Skeletal muscle tissue (tissue), 4 donors: ENCODE data around the gene PRKD1. TPM values are rescaled to one million over a fixed set of nuclear protein-coding genes. Genes with fewer than 3 reads are reported as not detected.

Source experiments
- H3K27ac ChIP-seq: one replicate; pipeline ENCODE4 v1.7.0; 2013; ENCODE audit warnings: mild to moderate bottlenecking, low read depth, low read length, inconsistent platforms
- H3K27me3 ChIP-seq, 3 donors: one replicate each; pipeline ENCODE4 v1.7.0; 2013; ENCODE audit warnings: low read length in 3 of 3; ENCODE audit not compliant: control insufficient read depth in 3 of 3, insufficient read depth in 3 of 3
- H3K36me3 ChIP-seq, 3 donors: one replicate each; pipeline ENCODE4 v1.7.0; 2013; ENCODE audit warnings: low read length in 3 of 3; ENCODE audit not compliant: control insufficient read depth in 3 of 3, insufficient read depth in 3 of 3
- H3K4me1 ChIP-seq, 3 donors: one replicate each; pipeline ENCODE4 v1.7.0; 2013; ENCODE audit warnings: low read length in 3 of 3, mild to moderate bottlenecking in 3 of 3; ENCODE audit not compliant: control insufficient read depth in 3 of 3, insufficient read depth in 3 of 3
- H3K4me3 ChIP-seq, 3 donors: one replicate each; pipeline ENCODE4 v1.7.0; 2013; ENCODE audit warnings: low read length in 3 of 3
- H3K9ac ChIP-seq, 3 donors: one replicate each; pipeline ENCODE4 v1.7.0; 2013; ENCODE audit warnings: low read length in 3 of 3, mild to moderate bottlenecking in 3 of 3, moderate library complexity in 2 of 3, low read depth in 1 of 3
- H3K9me3 ChIP-seq, 3 donors: one replicate each; pipeline ENCODE4 v1.7.0; 2013; ENCODE audit warnings: low read length in 3 of 3; ENCODE audit not compliant: control insufficient read depth in 3 of 3
- total RNA-seq: library from RNA; depleted of rRNA; stranded (reverse); fragments of >200 nt; gene quantifications from one replicate; pipeline ENCODE4 v1.2.3, GENCODE V29; 2014
- donor health status: Osteomylitis.

The PRKD1 gene
- total RNA-seq, 1 donor from 2014 or later, result 30.3 TPM

DNA sequence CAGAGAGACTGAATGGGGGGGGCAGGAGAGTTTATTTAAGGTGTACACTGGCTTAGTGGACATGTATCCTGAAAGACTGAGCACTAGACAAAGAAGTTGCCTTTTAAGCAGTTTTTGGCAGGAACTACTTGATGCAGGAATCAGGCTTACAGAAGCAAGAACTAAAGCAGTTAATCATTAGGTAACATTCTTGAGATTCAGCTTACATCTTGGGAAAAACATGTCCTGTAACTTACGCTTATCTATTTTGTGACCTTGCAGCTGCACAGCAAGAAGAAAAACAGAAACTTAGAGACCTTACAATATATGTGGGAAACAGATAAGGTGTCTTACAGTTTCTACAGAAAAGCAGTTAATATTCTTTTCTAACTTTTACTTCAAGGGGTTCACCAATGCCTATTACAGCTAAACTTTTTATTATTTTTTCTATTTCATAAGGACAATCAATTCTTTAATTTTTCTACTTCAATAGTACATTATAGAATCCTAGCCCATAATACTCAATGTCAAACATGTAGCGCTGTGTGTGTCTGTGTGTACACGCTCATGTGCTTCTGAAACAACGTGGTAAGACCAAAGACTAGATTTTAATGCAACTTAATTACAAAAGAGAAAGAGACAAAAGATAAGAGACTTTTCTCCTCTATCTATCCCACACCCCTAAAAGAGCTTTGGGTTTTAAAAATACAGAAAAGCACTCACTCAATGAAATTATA is 276.9 kb downstream of the PRKD1 start:
- Histone ChIP-seq H3K27me3 (no peaks in the 10 kb centered on the region), H3K36me3 (peaks cover 0 to 3% (median 0%) of the 10 kb centered on the region in 3 donors), H3K9ac (no peak overlapping the region), H3K4me3 (no peak overlapping the region), H3K9me3 (peaks cover 2 to 14% (median 4%) of the 10 kb centered on the region in 3 donors), H3K27ac (no peak overlapping the region), H3K4me1 (no peaks in the 10 kb centered on the region)

GRCh38 chr14:29649170-29649569 is 278.5 kb downstream of the PRKD1 start:
- Histone ChIP-seq H3K4me3 (no peak overlapping the region), H3K27ac (no peak overlapping the region), H3K27me3 (no peaks in the 10 kb centered on the region), H3K4me1 (no peaks in the 10 kb centered on the region), H3K9me3 (peaks cover 2 to 14% (median 4%) of the 10 kb centered on the region in 3 donors), H3K36me3 (peaks cover 0 to 3% (median 0%) of the 10 kb centered on the region in 3 donors), H3K9ac (no peak overlapping the region)

DNA sequence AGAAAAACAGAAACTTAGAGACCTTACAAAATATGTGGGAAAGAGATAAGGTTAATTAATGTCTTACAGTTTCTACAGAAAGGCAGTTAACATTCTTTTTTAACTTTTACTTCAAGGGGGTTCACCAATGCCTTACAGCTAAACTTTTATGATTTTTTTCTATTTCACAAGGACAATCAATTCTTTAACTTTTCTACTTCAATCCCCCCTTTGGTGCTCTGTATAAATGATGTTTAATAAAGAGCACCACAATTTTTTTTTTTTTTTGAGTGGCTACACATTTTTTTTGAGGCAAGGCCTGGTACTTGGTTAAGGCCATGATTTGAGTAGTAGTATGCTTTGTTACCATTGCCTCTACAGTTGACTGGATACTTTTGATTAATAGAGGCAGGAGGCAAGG is 279.6 kb downstream of the PRKD1 start:
- H3K9ac ChIP-seq, result no peak overlapping the region
- H3K9me3 ChIP-seq, result peaks cover 2 to 14% (median 4%) of the 10 kb centered on the region in 3 donors
- H3K4me3 ChIP-seq, result no peak overlapping the region
- peaks cover 0 to 3% (median 0%) of the 10 kb centered on the region in 3 donors for H3K36me3 ChIP-seq
- H3K4me1 ChIP-seq, result no peaks in the 10 kb centered on the region
- no peak overlapping the region for H3K27ac ChIP-seq
- no peaks in the 10 kb centered on the region for H3K27me3 ChIP-seq

DNA sequence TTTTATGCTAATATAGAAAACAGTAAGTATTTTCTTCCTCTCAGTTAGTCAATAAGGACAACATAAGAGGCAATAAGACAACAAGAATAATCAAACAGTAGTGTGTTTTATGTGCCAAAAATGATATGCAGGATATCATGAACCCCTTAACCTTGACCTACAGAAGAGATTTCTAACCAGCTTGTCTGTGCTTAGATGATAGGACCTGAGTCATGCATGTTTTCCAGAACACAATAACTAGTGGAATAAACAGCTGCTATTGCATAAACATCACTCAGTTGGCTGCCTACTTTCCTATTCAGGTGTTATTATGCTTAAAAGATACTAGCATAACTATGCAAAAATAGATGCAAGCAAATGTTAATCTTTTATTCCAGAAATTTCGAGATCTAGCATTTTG is 282.5 kb downstream of the PRKD1 start:
- Histone ChIP-seq H3K4me3 (no peak overlapping the region), H3K27ac (no peak overlapping the region), H3K9ac (no peak overlapping the region), H3K9me3 (peaks cover 2 to 14% (median 4%) of the 10 kb centered on the region in 3 donors), H3K4me1 (no peaks in the 10 kb centered on the region), H3K27me3 (no peaks in the 10 kb centered on the region), H3K36me3 (peaks cover 0 to 3% (median 0%) of the 10 kb centered on the region in 3 donors)

GRCh38 chr14:29643433-29644211 is 284.0 kb downstream of the PRKD1 start:
- Histone ChIP-seq H3K36me3 (no peaks in the 10 kb centered on the region), H3K27ac (no peak overlapping the region), H3K9me3 (peaks cover 2 to 14% (median 4%) of the 10 kb centered on the region in 3 donors), H3K4me3 (no peak overlapping the region), H3K27me3 (no peaks in the 10 kb centered on the region), H3K9ac (no peak overlapping the region), H3K4me1 (no peaks in the 10 kb centered on the region)

- H3K4me3 ChIP-seq, result no peak overlapping the region
- no peak overlapping the region for H3K9ac ChIP-seq
- H3K4me1 ChIP-seq, result peaks cover 0 to 3% (median 0%) of the 10 kb centered on the region in 3 donors
- no peak overlapping the region for H3K27ac ChIP-seq
- H3K27me3 ChIP-seq, result no peaks in the 10 kb centered on the region
- no peaks in the 10 kb centered on the region for H3K36me3 ChIP-seq
- H3K9me3 ChIP-seq, result no peaks in the 10 kb centered on the region
These were observed 290.2 kb downstream of the PRKD1 start for GRCh38 chr14:29637411-29637810.

- H3K4me3 ChIP-seq, result no peak overlapping the region
- peaks cover 0 to 3% (median 0%) of the 10 kb centered on the region in 3 donors for H3K4me1 ChIP-seq
- no peaks in the 10 kb centered on the region for H3K36me3 ChIP-seq
- H3K9me3 ChIP-seq, result no peaks in the 10 kb centered on the region
- H3K9ac ChIP-seq, result no peak overlapping the region
- H3K27ac ChIP-seq, result no peak overlapping the region
- no peaks in the 10 kb centered on the region for H3K27me3 ChIP-seq
These were observed 290.8 kb downstream of the PRKD1 start for GRCh38 chr14:29636870-29637269.

GRCh38 chr14:29630566-29631160 is 297.0 kb downstream of the PRKD1 start:
- no peaks in the 10 kb centered on the region for H3K36me3 ChIP-seq
- H3K4me3 ChIP-seq, result no peak overlapping the region
- no peaks in the 10 kb centered on the region for H3K9me3 ChIP-seq
- H3K9ac ChIP-seq, result no peak overlapping the region
- H3K27me3 ChIP-seq, result no peaks in the 10 kb centered on the region
- H3K27ac ChIP-seq, result no peak overlapping the region
- no peaks in the 10 kb centered on the region for H3K4me1 ChIP-seq

- Histone ChIP-seq H3K4me1 (no peaks in the 10 kb centered on the region), H3K9me3 (no peaks in the 10 kb centered on the region), H3K36me3 (no peaks in the 10 kb centered on the region), H3K9ac (no peak overlapping the region), H3K27me3 (no peaks in the 10 kb centered on the region), H3K4me3 (no peak overlapping the region), H3K27ac (no peak overlapping the region)
These were observed 297.8 kb downstream of the PRKD1 start for GRCh38 chr14:29629839-29630238.

DNA sequence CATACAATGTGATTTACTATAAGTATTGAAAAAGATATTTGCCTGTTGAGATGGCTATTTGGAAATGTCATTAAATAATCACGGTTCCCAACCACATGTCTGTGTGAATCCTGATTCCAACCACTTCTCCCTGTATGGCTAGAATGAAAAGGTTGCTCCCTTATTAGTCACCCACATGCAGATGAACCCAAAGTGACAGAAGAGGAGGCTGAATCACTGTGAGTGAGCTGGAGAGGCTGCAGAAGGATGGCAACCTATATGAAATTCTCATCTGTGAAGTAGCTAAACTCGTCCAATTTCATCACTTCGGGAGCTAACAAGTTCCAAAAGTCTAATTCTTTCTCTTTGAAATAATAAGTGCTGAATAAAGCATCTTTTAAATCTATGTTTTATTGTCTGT is 300.5 kb downstream of the PRKD1 start:
- H3K27ac ChIP-seq, result no peak overlapping the region
- H3K4me3 ChIP-seq, result no peak overlapping the region
- no peaks in the 10 kb centered on the region for H3K4me1 ChIP-seq
- no peak overlapping the region for H3K9ac ChIP-seq
- no peaks in the 10 kb centered on the region for H3K27me3 ChIP-seq
- H3K9me3 ChIP-seq, result no peaks in the 10 kb centered on the region
- H3K36me3 ChIP-seq, result peaks cover 0 to 4% (median 0%) of the 10 kb centered on the region in 3 donors
